ENCODE measurements around the gene GABRG3. TPM values are rescaled to one million over a fixed set of nuclear protein-coding genes. Genes with fewer than 3 reads are reported as not detected.

GABRG3 gene
- total RNA-seq, 1 experiment from 2014 or later, result not detected

DNA sequence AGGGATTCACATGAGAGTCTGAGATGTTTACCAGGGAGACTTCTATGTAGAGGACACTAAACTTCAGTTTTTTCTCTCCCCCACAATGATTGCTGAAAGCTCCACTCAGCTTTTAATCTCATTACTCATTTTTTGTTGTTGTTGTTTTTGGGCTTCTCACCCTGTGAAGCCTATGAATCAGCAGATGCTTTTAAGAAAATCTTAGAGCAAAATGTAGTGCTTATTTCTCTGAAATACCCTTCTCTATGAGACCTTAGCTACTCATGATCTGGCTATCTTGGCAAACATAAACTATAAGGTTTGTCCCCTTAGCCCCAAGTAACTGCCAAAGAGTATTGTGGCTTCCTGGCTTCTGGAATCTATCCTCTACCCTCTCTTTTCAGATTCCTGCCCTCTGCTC, 590.8 kb downstream of the GABRG3 start:
- no peak for TF ChIP-seq CTCF (IDR thresholded peaks at IDR 0.05; ENCODE audit: unreplicated experiment)
- H3K9me3 Mint-ChIP-seq (ENCODE audit: low read depth, unreplicated experiment), result no peaks in the 10 kb centered on the region

GRCh38 chr15:27563765-27564370, 592.9 kb downstream of the GABRG3 start:
- TF ChIP-seq CTCF (IDR thresholded peaks at IDR 0.05; ENCODE audit: unreplicated experiment), result no peak
- Mint-ChIP-seq H3K27me3 (ENCODE audit: unreplicated experiment) (no peaks in the 10 kb centered on the region), H3K9me3 (ENCODE audit: low read depth, unreplicated experiment) (no peaks in the 10 kb centered on the region), H3K27ac (ENCODE audit: unreplicated experiment) (no peak overlapping the region), H3K4me1 (ENCODE audit: low read depth, unreplicated experiment) (no peaks in the 10 kb centered on the region), H3K4me3 (ENCODE audit: low read depth, unreplicated experiment) (no peak overlapping the region), H3K36me3 (ENCODE audit: insufficient read depth, unreplicated experiment) (no peaks in the 10 kb centered on the region)
- no peak for DNase-seq
- BruUV-seq (replicated peaks), result no TSS peak
- CTCF ChIA-PET, result no interaction called here
- intact Hi-C loops (cut with micrococcal nuclease; ENCODE audit: unreplicated experiment), result no loop called here

More for the DNA sequence above, 590.8 kb downstream of the GABRG3 start:
- intact Hi-C loops (cut with micrococcal nuclease; ENCODE audit: unreplicated experiment), result no loop called here
- H3K27me3 Mint-ChIP-seq (ENCODE audit: unreplicated experiment), result no peaks in the 10 kb centered on the region
- BruUV-seq (replicated peaks), result no TSS peak
- DNase-seq, result no peak
- no peaks in the 10 kb centered on the region for H3K36me3 Mint-ChIP-seq (ENCODE audit: insufficient read depth, unreplicated experiment)
- H3K4me3 Mint-ChIP-seq (ENCODE audit: low read depth, unreplicated experiment), result no peak overlapping the region
- H3K4me1 Mint-ChIP-seq (ENCODE audit: low read depth, unreplicated experiment), result no peaks in the 10 kb centered on the region
- no peak overlapping the region for H3K27ac Mint-ChIP-seq (ENCODE audit: unreplicated experiment)
- CTCF ChIA-PET, result no interaction called here

GRCh38 chr15:27564656-27565055, 593.7 kb downstream of the GABRG3 start:
- no peaks in the 10 kb centered on the region for H3K36me3 Mint-ChIP-seq (ENCODE audit: insufficient read depth, unreplicated experiment)
- H3K9me3 Mint-ChIP-seq (ENCODE audit: low read depth, unreplicated experiment), result no peaks in the 10 kb centered on the region
- no peaks in the 10 kb centered on the region for H3K4me1 Mint-ChIP-seq (ENCODE audit: low read depth, unreplicated experiment)
- DNase-seq, result no peak
- CTCF ChIA-PET, result no interaction called here
- no peak overlapping the region for H3K27ac Mint-ChIP-seq (ENCODE audit: unreplicated experiment)
- no peak overlapping the region for H3K4me3 Mint-ChIP-seq (ENCODE audit: low read depth, unreplicated experiment)
- no TSS peak for BruUV-seq (replicated peaks)
- H3K27me3 Mint-ChIP-seq (ENCODE audit: unreplicated experiment), result no peaks in the 10 kb centered on the region
- TF ChIP-seq CTCF (IDR thresholded peaks at IDR 0.05; ENCODE audit: unreplicated experiment), result no peak
- intact Hi-C loops (cut with micrococcal nuclease; ENCODE audit: unreplicated experiment), result no loop called here

DNA sequence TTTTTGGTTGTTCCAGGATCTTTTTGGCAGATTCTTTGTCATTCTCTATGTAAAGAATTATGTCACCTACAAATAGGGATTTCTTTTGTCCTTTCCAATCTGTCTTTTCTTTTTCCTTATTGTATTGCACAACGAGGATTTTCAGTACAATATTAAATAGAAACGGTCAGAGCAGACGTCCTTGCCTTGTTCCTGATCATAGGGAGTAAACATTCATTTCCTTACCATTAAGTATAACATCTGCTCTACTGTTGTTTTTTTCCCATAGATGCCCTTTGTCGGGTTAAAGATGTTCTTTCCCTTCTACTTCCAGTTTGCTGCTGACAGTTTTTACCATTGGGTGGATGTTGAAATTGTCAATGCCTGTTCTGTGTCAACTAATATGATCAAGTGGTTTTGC, 599.8 kb downstream of the GABRG3 start:
- no peak for DNase-seq
- BruUV-seq (replicated peaks), result no TSS peak
- no peaks in the 10 kb centered on the region for H3K36me3 Mint-ChIP-seq (ENCODE audit: insufficient read depth, unreplicated experiment)
- intact Hi-C loops (cut with micrococcal nuclease; ENCODE audit: unreplicated experiment), result no loop called here
- no peaks in the 10 kb centered on the region for H3K4me1 Mint-ChIP-seq (ENCODE audit: low read depth, unreplicated experiment)
- H3K9me3 Mint-ChIP-seq (ENCODE audit: low read depth, unreplicated experiment), result no peaks in the 10 kb centered on the region
- H3K4me3 Mint-ChIP-seq (ENCODE audit: low read depth, unreplicated experiment), result no peak overlapping the region
- CTCF ChIA-PET, result no interaction called here
- no peaks in the 10 kb centered on the region for H3K27me3 Mint-ChIP-seq (ENCODE audit: unreplicated experiment)
- no peak for TF ChIP-seq CTCF (IDR thresholded peaks at IDR 0.05; ENCODE audit: unreplicated experiment)
- no peak overlapping the region for H3K27ac Mint-ChIP-seq (ENCODE audit: unreplicated experiment)

Data from Calu3 (cell line).